HG03280 (cell line): ENCODE measurements around the gene ITSN2.

ENCODE experiments used
- ATAC-seq: cut with Tn5 transposase; IDR thresholded peaks from one replicate; pipeline ENCODE4 v1.9.1; 2021; ENCODE audit warnings: mild to moderate bottlenecking, moderate library complexity; ENCODE audit not compliant: unreplicated experiment

The ITSN2 gene

GRCh38 chr2:24337890-24338289 lies 22.4 kb downstream of the ITSN2 start:
- no peak for ATAC-seq

DNA sequence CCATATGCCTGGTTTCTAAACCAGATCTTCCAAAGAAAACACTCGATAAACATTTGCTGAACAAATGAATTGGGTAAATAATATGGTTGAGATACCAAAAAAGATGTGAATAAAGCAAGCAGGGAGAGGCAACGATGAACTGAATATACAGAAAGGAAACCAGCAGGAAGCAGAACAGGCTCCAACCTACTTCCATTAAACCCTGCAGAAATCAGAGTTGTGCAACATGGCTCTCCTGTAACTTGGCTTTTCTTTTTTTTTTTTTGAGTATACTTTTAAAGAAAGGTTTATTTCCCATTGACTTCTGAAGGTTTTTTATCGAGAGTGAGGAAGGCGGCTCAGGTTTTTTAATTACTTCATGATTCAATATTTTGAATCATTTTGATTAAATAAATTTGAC lies 23.5 kb downstream of the ITSN2 start:
- ATAC-seq, result no peak

DNA sequence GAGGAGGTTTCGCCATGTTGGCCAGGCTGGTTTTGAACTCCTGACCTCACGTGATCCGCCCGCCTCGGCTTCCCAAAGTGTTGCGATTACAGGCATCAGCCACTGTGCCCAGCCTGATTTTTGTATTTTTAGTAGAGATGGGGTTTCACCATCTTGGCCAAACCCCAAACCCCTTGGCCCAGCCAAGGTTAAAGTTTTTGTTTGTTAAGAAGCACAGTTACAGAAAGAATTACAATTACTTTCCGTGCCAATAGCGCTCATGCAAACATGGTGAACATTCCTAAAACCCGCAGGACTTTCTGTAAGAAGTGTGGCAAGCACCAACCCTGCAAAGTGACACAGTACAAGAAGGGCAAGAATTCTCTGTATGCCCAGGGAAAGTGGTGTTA lies 26.1 kb downstream of the ITSN2 start:
- no peak for ATAC-seq

GRCh38 chr2:24332791-24333540 lies 27.4 kb downstream of the ITSN2 start:
- no peak for ATAC-seq

- ATAC-seq, result no peak
Observed at GRCh38 chr2:24330161-24330560, 30.2 kb downstream of the ITSN2 start.

DNA sequence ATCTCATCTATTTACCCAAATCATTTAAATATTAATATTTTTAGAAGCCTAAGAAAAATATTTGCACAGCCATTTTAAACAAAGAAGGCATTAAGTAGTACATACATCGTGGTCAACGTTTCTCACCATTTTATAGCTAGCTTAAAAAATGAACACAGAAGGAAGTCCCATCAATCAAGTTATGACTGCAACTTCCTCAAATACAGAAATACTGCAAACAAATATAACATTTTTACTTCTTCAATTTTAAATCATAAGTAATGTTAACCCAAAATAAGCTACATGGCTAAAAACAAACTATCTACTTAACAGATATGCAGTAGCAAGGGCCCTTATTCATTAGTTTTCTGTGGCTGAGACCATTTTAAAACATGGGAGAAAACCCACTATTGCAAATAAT lies 30.6 kb downstream of the ITSN2 start:
- no peak for ATAC-seq

DNA sequence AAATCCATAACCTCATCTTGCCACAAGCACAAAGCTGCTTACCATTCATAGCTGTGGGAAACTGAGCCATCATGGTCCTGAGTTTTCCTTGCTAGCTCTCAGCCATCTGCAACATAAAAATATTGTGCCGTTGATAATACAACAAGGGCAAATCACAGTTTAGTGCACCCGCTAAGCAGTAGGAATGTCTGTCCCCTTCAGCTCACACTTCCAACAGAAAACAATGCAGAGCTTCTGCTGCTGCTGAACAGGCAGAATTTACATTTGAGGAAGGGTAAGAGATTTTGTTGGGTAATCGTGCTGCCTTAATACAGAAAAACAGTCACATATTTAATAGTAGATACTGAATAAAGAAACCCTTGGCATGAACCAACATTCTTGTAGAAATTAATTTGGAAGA lies 32.3 kb downstream of the ITSN2 start:
- ATAC-seq, result no peak

- no peak for ATAC-seq
Observed at GRCh38 chr2:24317491-24317920, 42.8 kb downstream of the ITSN2 start.

- peak; percentile 50 for ATAC-seq
Observed at GRCh38 chr2:24315669-24316068, 44.7 kb downstream of the ITSN2 start.

DNA sequence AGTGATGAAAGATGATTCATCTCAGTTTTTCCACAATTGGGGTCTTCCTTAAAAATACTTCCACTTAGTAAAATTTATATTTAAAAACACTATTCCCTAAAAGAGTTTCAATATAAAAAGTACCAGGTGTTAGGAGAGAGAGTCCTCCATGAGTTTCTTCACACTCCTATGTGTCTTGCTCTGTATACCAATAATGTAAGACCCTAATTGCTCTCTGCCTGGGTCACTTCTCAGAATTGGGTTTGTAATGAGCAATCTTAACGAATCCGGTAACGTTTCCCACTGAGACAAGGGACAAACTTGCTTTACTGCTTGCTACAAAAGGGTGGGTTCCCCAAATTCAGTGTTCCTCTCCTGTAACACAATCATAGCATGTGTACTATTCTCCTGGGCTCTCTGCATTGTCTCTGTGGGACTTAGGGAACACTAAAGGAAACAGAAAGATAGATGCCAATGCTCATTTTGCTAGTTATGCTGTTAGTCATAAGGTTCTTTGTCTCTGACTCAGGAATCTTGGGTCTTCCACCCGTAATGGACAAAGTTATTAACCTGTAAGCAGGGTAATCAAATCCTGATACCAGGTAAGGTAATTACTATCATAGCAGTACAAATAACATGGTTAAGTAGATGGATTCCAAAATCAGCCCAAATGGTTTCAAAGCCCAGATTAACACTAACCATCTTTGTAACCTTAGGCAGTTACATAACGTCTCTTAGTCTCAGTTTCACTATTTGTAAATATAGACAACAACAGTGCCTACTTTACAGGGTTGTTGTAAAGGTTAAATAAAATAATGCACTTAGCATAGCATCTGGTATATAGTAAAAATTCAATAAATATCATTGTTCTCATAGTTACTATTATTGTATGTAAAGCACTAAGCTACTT lies 46.3 kb downstream of the ITSN2 start:
- no peak for ATAC-seq

DNA sequence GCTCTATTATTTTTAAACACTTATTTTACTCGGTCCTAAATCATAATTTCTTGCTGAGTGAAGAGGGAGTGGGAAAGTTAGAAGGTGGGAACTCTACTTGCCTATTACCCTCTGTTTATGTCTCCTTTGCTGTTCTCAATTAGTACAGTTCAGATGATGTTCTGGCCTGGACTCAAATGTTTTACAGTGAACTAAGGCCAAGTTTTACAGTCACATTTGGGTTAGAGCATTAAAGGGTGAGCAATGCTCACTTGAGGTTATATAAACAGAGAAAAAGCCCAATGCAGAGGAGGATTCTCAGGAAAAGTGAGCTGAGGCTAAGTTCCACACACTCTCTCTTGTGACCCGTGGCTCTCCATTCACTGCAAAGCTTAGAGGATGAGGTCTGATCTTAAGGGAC lies 52.4 kb downstream of the ITSN2 start:
- ATAC-seq, result no peak

DNA sequence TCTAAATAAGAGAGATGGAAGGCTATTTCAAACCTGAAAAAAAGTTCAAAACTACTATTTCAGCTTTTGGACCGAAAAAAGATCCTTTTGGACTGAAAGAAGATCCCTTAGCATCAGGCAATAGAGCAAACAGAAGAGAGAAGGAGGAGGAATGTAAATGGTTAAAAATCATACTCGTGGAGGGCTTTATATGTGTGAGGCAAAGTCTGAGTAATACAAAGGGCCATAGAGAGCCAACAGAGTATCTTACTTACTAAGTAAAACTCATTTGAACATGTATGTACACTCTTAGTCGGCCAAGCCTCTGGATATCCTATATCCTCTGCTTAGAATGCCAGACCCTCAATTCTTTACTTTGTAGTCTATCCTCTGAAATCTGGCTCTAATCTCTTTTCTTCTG lies 55.7 kb downstream of the ITSN2 start:
- no peak for ATAC-seq

- ATAC-seq, result no peak
Observed at GRCh38 chr2:24304098-24304497, 56.2 kb downstream of the ITSN2 start.

- no peak for ATAC-seq
Observed at GRCh38 chr2:24301599-24301998, 58.7 kb downstream of the ITSN2 start.

- ATAC-seq, result no peak
Observed at GRCh38 chr2:24297663-24298062, 62.7 kb downstream of the ITSN2 start.

- ATAC-seq, result no peak
Observed at GRCh38 chr2:24287171-24287570, 73.2 kb downstream of the ITSN2 start.

GRCh38 chr2:24285484-24286152 lies 74.7 kb downstream of the ITSN2 start:
- ATAC-seq, result no peak

DNA sequence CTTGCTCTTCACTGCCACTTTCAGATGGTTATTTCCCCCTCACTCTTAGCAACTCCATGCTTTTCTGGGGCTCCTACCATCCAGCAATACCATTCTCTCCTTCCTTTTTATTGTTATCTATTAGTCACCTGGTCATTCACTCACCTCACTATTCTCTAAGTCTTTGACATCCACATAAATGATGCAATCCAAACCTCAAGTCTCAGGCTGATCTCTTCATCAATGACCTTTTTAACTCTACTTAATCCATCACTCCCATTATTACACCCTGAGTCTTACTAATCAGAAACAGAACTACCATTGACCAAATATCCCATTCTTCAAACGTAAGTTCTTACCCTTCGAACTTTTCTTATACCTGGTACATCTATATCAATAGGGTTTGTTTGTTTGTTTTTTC lies 79.7 kb downstream of the ITSN2 start:
- no peak for ATAC-seq

DNA sequence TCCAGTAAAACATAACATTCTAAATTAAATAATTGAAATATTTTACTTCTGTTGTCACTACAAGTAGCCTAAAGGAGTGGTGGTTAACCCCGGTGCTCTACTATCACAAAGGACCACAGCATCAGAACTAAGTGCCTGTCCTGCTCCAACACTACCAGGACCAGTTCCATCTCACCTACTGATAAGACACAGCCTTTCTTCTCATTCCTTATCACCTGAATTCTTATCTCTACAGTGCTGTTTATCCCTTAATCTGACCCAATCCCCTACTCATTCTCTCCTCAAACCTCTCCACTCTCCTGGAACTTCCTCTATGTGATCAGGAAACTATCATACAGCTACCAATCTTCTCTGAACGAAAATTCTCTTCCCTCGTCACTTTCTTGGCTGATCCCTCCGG lies 80.2 kb downstream of the ITSN2 start:
- ATAC-seq, result no peak

DNA sequence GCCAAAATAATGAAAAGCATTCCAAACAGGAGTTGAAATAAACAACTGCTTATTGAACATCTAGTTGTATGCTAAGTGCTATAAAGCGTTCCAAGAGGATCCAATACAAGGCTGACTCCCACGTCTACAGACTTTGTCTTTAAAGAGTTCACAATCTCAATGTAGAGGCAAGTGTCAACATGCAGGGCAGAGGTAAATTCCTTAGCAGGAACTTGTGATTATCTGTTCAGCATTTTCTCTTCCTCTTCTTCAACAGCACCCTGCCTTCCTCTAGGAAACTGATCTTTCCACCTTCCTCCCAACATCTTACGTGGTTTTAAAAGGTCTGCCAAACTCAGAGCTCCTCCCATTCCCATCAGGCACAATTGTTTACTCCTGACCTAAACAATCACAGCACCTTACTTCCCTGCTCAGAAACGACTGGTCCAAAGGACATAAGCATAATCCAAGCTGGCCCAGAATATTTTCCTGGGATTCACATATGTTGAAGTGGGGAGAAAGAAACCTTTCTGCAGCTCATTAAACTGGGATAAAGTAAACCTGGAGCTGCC lies 83.9 kb downstream of the ITSN2 start:
- ATAC-seq, result no peak

DNA sequence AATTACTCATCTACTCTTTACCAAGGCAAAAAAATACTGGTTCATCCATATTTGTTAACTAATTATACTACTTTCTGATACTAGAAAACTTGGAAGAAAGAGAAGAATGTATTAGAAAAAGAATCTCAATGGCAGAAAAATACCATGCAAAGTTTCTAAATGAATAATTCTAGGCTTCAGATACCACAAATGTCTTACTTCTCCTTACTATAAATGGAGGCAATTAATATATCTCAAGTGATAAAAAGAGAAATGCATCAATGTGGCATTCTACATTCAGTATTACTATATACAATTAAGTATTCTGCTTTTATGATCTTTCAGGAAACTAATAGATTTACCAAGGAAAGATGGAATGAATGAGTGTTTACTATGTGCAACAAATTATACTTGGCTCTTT lies 85.5 kb downstream of the ITSN2 start:
- no peak for ATAC-seq
